Activated naive CD4-positive, alpha-beta T cell treated with anti-CD3 and anti-CD28 coated beads, Interleukin-2, amount 10 ng/mL, durations not matched to agents 7 days and 5 days (primary cell): Measurements from ENCODE around the gene CHMP3.

Source experiments
- CTCF ChIA-PET: fragments of 350-600 bp; sonication (Branson Sonifier 250); formaldehyde crosslinking; loops from one replicate; lab custom pipeline; 2021; ENCODE audit warnings: antibody characterized with exemption; lab: Charles Lee
- DNase-seq: peaks from one replicate; pipeline ENCODE4 v3.0.0-alpha.2; 2020
- H3K27ac Mint-ChIP-seq: one replicate; pipeline ENCODE4 v1.8.0; 2021; ENCODE audit warnings: mild to moderate bottlenecking, moderate library complexity, mixed read lengths
- H3K27me3 Mint-ChIP-seq: one replicate; pipeline ENCODE4 v1.8.0; 2021; ENCODE audit warnings: mild to moderate bottlenecking, mixed read lengths
- H3K36me3 Mint-ChIP-seq: one replicate; pipeline ENCODE4 v1.8.0; 2021; ENCODE audit warnings: mixed read lengths
- H3K4me1 Mint-ChIP-seq: one replicate; pipeline ENCODE4 v1.8.0; 2021; ENCODE audit warnings: mixed read lengths
- H3K4me3 Mint-ChIP-seq: one replicate; pipeline ENCODE4 v1.8.0; 2021; ENCODE audit warnings: mild to moderate bottlenecking, moderate library complexity, mixed read lengths
- H3K9me3 Mint-ChIP-seq: one replicate; pipeline ENCODE4 v1.8.0; 2021; ENCODE audit warnings: mixed read lengths

CHMP3 gene

GRCh38 chr2:86453836-86454235 is 109.4 kb downstream of the CHMP3 start:
- no peak for DNase-seq
- Mint-ChIP-seq H3K36me3 (peaks cover 79% of the 10 kb centered on the region), H3K4me3 (no peak overlapping the region), H3K4me1 (peaks cover 8% of the 10 kb centered on the region), H3K27me3 (no peaks in the 10 kb centered on the region), H3K9me3 (no peaks in the 10 kb centered on the region), H3K27ac (no peak overlapping the region)
- CTCF ChIA-PET, result no interaction called here
